Activated CD8-positive, alpha-beta memory T cell treated with anti-CD3 and anti-CD28 coated beads for 36 hours (primary cell): ENCODE data around the gene MKRN3. TPM values are rescaled to one million over a fixed set of nuclear protein-coding genes. Genes with fewer than 3 reads are reported as not detected.
"Not testable (repeated sequence)": the region's sequence is repeated elsewhere in the genome, so short reads cannot be mapped to it uniquely, and the experiment has no call there.

Source experiments
- CTCF ChIA-PET: fragments of 350-600 bp; sonication (Branson Sonifier 250); formaldehyde crosslinking; loops from one replicate; lab custom pipeline; 2021; ENCODE audit warnings: antibody characterized with exemption; lab: Charles Lee
- POLR2A ChIA-PET: fragments of 350-600 bp; sonication (Branson Sonifier 250); formaldehyde crosslinking; loops from one replicate; lab custom pipeline; 2021; ENCODE audit warnings: antibody characterized with exemption; lab: Charles Lee
- total RNA-seq, 2 experiments: library from RNA; stranded (reverse); gene quantifications; one replicate each; pipeline ENCODE4 v1.2.3, GENCODE V29; 2021

Gene MKRN3
- total RNA-seq, 2 experiments from 2014 or later, result 1.1 TPM

DNA sequence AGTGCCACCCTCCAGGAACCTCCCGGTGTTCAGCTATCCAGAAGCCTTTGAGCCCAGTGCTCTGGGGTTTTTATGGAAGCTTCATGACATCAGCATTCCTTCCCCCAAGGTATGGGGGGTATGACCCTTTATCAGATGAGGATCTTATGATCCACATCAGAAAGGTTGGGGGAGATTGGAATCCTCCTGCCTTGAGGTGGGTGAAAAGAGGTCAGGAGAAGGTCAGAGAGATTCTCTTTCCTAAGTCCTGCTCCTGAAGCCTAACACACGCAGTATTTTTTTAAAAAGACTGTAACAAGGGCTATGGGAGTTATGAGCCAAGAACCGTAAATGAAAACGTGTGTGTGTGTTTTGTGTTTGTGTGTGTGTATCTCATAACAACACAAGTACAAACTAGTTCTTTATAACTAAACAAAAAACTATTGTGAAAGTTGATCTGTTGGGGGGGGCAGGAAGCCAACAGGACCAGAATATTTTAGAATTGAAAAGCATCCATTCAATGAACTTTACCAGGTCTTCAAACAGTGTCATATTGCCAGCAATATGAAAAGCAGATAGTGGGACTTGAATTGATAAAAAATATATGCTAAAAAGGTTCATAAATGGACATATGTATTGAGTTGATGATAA is 13.2 kb downstream of the MKRN3 start:
- POLR2A ChIA-PET, result no interaction called here
- CTCF ChIA-PET, result no interaction called here

DNA sequence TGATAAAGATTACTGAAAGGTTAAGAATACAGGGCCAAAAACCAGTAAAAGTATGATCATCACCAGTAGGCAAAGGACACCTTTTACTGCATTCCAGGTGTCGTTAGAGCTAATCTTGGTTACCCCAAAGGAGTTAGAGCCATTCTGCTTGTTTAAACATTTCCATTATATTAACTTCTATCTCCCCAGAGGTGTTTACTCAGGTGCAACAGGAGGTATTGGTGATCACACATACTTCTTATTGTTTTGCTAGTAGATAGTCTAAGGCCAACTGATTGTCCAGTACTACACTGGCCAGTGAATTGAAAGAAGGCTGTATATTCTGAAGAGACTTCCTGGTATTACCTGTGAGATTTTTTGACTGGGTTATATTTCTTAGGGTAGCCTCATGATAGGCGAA is 22.8 kb downstream of the MKRN3 start:
- ChIA-PET POLR2A (no interaction called here), CTCF (no interaction called here)

DNA sequence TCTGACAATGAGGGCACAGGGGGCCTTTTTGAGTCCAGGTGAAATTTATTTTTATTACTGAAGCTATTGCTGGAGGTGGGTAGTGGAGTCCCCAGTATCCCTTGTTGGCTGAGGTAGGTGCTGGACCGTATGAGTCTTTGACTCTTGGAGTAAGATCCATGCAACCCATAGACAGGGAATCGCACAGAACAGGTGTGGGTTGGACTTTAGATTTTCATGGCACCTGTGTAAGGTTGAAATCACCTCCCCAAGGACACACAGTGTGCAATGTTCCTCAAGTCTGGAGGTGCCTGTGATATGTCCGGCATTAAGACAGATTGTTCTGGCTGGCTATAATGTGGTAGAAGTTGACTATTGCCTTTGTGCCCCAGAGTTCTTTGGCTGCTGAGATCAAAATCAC is 23.5 kb downstream of the MKRN3 start:
- ChIA-PET CTCF (no interaction called here), POLR2A (no interaction called here)

DNA sequence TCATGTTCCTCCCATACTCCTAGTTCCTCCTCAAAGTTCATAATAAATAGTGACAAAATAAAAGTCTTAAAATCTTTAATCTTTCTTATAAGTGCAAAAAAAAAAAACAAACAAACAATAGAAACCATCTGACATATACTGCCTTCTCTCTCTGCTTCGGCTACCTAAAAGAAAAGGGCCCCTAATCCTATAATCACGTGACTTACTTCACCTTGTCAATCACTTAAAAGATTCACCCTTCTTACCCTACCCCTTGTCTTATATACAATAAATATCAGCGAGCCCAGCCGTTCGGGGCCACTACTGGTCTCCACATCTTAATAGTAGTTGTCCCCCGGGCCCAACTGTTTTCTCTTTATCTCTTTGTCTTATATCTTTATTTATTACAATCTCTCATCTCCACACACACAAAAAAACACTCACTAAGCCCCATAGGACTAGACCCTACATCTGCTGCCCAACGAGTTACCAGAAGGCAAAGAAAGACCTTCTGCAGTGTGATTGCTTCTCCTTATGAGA is 28.8 kb downstream of the MKRN3 start:
- ChIA-PET POLR2A (no interaction called here), CTCF (no interaction called here)

DNA sequence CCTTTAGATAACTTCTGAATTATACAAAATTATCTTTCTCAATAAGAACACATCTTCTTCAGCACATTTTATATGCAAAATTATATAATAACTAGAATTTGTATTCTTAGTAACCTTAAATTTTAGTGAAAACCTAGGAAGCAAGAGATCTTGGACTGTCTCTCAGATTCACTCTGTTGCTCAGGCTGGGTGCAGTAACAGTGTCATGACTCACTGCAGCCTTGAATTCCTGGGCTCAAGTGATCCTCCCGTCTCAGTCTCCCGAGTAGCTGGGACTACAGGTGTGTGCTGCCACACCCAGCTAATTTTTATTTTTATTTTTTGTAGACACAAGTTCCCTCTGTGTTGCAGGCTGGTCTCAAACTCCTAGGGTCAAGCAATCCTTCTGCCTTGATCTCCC is 29.9 kb downstream of the MKRN3 start:
- CTCF ChIA-PET, result no interaction called here
- POLR2A ChIA-PET, result no interaction called here

DNA sequence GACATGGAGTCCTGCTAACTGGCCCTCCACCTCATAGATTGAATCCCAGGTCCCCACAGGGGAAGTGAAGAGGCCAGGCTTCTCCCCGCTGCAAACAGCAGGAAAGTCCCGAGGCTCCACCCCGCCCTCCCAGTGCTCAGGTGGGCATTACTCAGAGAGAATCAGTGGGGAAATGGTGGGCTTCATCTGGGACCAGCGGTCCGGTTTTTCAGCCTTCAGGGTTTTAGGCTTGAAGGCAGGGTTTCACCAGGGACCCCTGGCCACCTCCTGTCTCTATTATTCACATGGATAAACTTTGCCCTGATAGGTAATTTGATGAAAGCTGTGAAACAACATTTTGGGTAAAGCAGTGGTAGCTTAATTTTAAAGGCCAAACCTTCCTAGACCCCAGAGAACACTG is 31.3 kb downstream of the MKRN3 start:
- ChIA-PET POLR2A (no interaction called here), CTCF (no interaction called here)

DNA sequence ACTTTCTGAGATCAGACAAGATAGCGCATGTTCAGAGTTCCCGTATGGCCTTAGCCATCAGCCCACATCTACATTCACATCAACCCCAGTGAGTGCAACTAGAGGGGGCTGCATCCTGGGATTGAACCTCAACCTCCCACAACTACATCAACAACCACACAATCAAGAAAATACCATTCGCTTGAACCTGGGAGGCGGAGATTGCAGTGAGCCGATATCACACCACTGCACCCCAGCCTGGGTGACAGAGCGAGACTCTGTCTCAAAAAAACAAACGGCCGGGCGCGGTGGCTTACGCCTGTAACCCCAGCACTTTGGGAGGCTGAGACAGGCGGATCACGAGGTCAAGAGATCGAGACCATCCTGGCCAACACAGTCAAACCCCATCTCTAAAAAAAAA is 31.8 kb downstream of the MKRN3 start:
- CTCF ChIA-PET, POLR2A ChIA-PET: not testable (repeated sequence)

DNA sequence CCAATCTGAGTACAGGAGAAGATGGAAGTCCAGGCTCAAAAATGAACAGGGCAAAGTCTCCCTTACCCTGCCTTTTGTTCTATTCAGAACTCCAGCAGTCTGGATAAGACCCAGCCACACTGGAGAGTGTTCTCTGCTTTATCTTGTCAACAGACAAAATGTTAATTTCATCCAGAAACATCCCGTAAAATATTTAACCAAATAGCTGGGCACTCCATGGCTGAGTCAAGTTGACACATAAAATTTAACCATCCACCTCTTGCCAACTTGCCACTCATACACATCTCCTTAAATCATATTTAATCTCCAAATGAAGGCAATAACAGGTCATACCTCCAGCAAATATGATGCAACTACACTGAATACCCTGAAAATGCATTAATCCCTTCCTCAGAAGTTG is 33.6 kb downstream of the MKRN3 start:
- ChIA-PET POLR2A (no interaction called here), CTCF (no interaction called here)

DNA sequence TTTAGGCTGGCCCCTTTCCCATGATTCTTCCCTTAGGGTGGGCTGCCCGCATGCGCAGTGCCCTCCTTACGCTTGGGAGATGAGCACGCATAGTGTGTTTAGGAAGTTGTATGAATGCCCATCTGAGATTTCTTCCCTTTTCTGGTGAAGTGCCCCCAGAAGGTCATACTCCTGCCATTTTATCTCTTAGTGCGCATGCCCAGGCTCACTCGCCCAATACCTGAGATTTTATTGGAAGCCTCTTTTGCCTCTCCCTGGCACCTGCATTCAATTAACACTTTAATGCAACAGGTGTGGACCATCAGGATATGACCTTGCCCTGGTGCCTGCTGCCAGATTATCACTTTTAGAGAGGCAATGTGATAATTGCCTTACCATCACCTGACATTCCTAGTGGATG is 36.6 kb downstream of the MKRN3 start:
- POLR2A ChIA-PET, result no interaction called here
- CTCF ChIA-PET, result no interaction called here

DNA sequence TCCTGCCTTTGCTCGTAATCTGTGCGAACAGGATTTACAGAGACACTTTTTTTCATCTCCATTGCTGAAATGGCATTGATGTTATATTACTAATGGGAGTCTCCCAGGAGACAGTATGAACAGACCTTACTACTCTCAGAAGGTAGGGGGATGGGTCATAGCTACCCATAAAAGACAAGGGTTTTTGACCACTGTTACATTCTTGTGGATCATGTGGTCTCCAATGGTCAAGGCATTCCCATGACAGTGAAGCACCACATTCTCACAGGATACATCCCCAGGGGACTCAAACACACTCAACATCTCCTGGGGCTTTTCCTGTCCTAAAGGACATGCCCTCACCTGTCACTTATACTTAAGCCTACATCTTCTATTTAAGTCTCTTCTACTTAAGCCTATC is 40.8 kb downstream of the MKRN3 start:
- POLR2A ChIA-PET, result no interaction called here
- CTCF ChIA-PET, result no interaction called here

DNA sequence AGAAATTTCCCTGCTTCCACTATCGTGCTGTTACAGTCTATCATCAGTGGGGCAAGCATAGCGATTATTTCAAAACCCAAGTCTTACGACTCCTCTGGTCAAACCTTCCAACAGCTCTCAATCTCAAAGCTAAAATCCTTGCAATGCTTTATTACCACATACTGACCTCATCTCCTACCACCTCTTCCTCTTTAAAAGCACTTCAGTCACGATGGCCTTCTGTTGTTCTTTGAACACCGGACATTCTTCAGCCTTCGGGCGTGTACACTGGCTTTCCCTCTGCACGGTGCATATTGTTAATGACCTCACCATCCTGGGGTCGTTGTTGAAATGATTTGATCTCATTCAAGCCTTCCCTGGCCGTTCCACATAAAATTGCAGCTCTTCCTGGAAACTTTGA is 51.1 kb downstream of the MKRN3 start:
- ChIA-PET CTCF (no interaction called here), POLR2A (no interaction called here)

Other genes with a start within 250 kb of the MKRN3 start
- not detected for gene GOLGA6L26, start 231.5 kb upstream of the MKRN3 start, total RNA-seq
- under 1 TPM in 1 of 2 experiments, not detected in 1; 0.11 TPM for gene GOLGA8S, start 210.9 kb upstream of the MKRN3 start, total RNA-seq
- gene GOLGA6L2, start 118.4 kb upstream of the MKRN3 start, total RNA-seq, result not detected
- gene MAGEL2, start 82.2 kb downstream of the MKRN3 start, total RNA-seq, result not detected
- gene NDN, start 121.6 kb downstream of the MKRN3 start, total RNA-seq, result 1 to 10 TPM; 1.3 to 1.4 TPM